ENCODE measurements around the gene CHGA. TPM values are rescaled to one million over a fixed set of nuclear protein-coding genes. Genes with fewer than 3 reads are reported as not detected.

The CHGA gene
- total and polyA plus RNA-seq, 4 donors: 0.05 TPM; not detected in 3

DNA sequence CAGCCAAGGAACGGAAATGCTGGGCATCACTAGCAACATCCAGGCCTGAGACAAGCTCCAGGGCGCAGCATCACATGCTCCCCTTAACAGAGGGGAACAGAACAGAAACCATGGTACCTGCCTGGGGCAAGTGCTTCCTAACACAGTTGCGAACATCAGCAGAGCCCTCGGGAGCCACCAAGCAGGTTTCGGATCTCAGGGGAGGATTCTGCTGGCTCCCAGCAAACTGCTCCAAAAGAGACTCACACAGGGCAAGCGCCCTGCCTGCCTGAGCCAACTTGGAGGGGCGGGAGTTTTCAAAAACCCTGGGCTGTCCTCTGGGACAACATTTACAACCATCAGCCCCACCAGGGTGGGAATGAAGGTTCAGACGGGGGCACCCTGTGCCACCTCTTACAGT is 19.6 kb downstream of the CHGA start:
- WGBS: 96% methylated on average over 8 of the region's 8 CpGs
- Histone ChIP-seq H3K36me3 (ENCODE audit: control insufficient read depth in 4 of 4, insufficient read depth in 3 of 4, low read depth in 1 of 4, low read length in 3 of 4) (peaks cover 0 to 29% (median 7%) of the 10 kb centered on the region in 4 donors), H3K27ac (ENCODE audit: low read depth in 1 of 2, low read length in 2 of 2) (no peak overlapping the region)

More for the DNA sequence above, 19.6 kb downstream of the CHGA start:
- no peaks in the 10 kb centered on the region for H3K27me3 ChIP-seq (ENCODE audit: control insufficient read depth in 4 of 4, insufficient read depth in 4 of 4, low read length in 3 of 4)
- no peak for DNase-seq (ENCODE audit: low spot score)
- no peak overlapping the region for H3K9ac ChIP-seq (ENCODE audit: low read depth in 1 of 2, low read length in 2 of 2)
- no peak for TF ChIP-seq HNF4A (conservative IDR thresholded peaks at IDR 0.05)
- no peak for TF ChIP-seq RAD21 (IDR thresholded peaks at IDR 0.05)
- TF ChIP-seq, protein P1, sequence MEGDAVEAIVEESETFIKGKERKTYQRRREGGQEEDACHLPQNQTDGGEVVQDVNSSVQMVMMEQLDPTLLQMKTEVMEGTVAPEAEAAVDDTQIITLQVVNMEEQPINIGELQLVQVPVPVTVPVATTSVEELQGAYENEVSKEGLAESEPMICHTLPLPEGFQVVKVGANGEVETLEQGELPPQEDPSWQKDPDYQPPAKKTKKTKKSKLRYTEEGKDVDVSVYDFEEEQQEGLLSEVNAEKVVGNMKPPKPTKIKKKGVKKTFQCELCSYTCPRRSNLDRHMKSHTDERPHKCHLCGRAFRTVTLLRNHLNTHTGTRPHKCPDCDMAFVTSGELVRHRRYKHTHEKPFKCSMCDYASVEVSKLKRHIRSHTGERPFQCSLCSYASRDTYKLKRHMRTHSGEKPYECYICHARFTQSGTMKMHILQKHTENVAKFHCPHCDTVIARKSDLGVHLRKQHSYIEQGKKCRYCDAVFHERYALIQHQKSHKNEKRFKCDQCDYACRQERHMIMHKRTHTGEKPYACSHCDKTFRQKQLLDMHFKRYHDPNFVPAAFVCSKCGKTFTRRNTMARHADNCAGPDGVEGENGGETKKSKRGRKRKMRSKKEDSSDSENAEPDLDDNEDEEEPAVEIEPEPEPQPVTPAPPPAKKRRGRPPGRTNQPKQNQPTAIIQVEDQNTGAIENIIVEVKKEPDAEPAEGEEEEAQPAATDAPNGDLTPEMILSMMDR (IDR thresholded peaks at IDR 0.05; ENCODE audit: low read depth, low read length, missing input control): no peak
- TF ChIP-seq EGR1 (IDR thresholded peaks at IDR 0.05; ENCODE audit: low read depth in 2 of 2): no peak
- no peak for TF ChIP-seq HNF4G (IDR thresholded peaks at IDR 0.05)
- no peak for TF ChIP-seq FOXA2 (IDR thresholded peaks at IDR 0.05)
- no peak for TF ChIP-seq NR2F2 (IDR thresholded peaks at IDR 0.05)
- TF ChIP-seq, protein P2, sequence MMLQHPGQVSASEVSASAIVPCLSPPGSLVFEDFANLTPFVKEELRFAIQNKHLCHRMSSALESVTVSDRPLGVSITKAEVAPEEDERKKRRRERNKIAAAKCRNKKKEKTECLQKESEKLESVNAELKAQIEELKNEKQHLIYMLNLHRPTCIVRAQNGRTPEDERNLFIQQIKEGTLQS (IDR thresholded peaks at IDR 0.05): no peak
- TF ChIP-seq, protein P3, sequence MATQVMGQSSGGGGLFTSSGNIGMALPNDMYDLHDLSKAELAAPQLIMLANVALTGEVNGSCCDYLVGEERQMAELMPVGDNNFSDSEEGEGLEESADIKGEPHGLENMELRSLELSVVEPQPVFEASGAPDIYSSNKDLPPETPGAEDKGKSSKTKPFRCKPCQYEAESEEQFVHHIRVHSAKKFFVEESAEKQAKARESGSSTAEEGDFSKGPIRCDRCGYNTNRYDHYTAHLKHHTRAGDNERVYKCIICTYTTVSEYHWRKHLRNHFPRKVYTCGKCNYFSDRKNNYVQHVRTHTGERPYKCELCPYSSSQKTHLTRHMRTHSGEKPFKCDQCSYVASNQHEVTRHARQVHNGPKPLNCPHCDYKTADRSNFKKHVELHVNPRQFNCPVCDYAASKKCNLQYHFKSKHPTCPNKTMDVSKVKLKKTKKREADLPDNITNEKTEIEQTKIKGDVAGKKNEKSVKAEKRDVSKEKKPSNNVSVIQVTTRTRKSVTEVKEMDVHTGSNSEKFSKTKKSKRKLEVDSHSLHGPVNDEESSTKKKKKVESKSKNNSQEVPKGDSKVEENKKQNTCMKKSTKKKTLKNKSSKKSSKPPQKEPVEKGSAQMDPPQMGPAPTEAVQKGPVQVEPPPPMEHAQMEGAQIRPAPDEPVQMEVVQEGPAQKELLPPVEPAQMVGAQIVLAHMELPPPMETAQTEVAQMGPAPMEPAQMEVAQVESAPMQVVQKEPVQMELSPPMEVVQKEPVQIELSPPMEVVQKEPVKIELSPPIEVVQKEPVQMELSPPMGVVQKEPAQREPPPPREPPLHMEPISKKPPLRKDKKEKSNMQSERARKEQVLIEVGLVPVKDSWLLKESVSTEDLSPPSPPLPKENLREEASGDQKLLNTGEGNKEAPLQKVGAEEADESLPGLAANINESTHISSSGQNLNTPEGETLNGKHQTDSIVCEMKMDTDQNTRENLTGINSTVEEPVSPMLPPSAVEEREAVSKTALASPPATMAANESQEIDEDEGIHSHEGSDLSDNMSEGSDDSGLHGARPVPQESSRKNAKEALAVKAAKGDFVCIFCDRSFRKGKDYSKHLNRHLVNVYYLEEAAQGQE (IDR thresholded peaks at IDR 0.05): no peak
- no peak for TF ChIP-seq RXRA (IDR thresholded peaks at IDR 0.05)
- no peak for TF ChIP-seq YY1 (IDR thresholded peaks at IDR 0.05)
- TF ChIP-seq FOXA1 (IDR thresholded peaks at IDR 0.05): no peak
- no peak for TF ChIP-seq TAF1 (conservative IDR thresholded peaks at IDR 0.05)
- TF ChIP-seq, protein P4, sequence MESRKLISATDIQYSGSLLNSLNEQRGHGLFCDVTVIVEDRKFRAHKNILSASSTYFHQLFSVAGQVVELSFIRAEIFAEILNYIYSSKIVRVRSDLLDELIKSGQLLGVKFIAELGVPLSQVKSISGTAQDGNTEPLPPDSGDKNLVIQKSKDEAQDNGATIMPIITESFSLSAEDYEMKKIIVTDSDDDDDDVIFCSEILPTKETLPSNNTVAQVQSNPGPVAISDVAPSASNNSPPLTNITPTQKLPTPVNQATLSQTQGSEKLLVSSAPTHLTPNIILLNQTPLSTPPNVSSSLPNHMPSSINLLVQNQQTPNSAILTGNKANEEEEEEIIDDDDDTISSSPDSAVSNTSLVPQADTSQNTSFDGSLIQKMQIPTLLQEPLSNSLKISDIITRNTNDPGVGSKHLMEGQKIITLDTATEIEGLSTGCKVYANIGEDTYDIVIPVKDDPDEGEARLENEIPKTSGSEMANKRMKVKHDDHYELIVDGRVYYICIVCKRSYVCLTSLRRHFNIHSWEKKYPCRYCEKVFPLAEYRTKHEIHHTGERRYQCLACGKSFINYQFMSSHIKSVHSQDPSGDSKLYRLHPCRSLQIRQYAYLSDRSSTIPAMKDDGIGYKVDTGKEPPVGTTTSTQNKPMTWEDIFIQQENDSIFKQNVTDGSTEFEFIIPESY (IDR thresholded peaks at IDR 0.05): no peak
- TF ChIP-seq, protein P5, sequence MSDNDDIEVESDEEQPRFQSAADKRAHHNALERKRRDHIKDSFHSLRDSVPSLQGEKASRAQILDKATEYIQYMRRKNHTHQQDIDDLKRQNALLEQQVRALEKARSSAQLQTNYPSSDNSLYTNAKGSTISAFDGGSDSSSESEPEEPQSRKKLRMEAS (IDR thresholded peaks at IDR 0.05): no peak
- H3K9me3 ChIP-seq (ENCODE audit: control insufficient read depth in 4 of 4, low read length in 3 of 4): no peaks in the 10 kb centered on the region
- H3K4me3 ChIP-seq (ENCODE audit: low read depth in 1 of 3, low read length in 3 of 3): no peak overlapping the region
- peaks cover 4 to 27% (median 21%) of the 10 kb centered on the region in 4 donors for H3K4me1 ChIP-seq (ENCODE audit: control insufficient read depth in 4 of 4, insufficient read depth in 4 of 4, low read length in 3 of 4)

All from liver (tissue), 9 donors.